Large intestine (tissue), 3 donors: ENCODE measurements around the gene SLC6A3. TPM values are rescaled to one million over a fixed set of nuclear protein-coding genes. Genes with fewer than 3 reads are reported as not detected.

Experiments
- DNase-seq, 2 donors: peaks; one replicate each; pipeline versions ENCODE4 v3.0.0 to v3.0.0-alpha.2; 2013
- H3K27ac ChIP-seq: one replicate; pipeline ENCODE4 v1.5.1; 2013; ENCODE audit warnings: low read length
- H3K27me3 ChIP-seq: 2 replicates; pipeline ENCODE4 v1.6.1; 2013; ENCODE audit warnings: low read length; ENCODE audit not compliant: control insufficient read depth, insufficient read depth
- H3K36me3 ChIP-seq: 2 replicates; pipeline ENCODE4 v1.6.1; 2013; ENCODE audit warnings: low read length; ENCODE audit not compliant: control insufficient read depth, insufficient read depth
- H3K4me1 ChIP-seq: one replicate; pipeline ENCODE4 v1.6.1; 2013; ENCODE audit warnings: low read length; ENCODE audit not compliant: control insufficient read depth, insufficient read depth
- H3K4me3 ChIP-seq: one replicate; pipeline ENCODE4 v1.5.1; 2013; ENCODE audit warnings: low read length
- H3K9me3 ChIP-seq: one replicate; pipeline ENCODE4 v1.6.1; 2013; ENCODE audit warnings: mild to moderate bottlenecking, low read depth, low read length, moderate library complexity; ENCODE audit not compliant: control insufficient read depth
- WGBS: methylation state at CpG from one replicate; pipeline ENCODE4 v1.1.5; 2013; ENCODE audit warnings: low lambda C conversion rate; ENCODE audit not compliant: insufficient coverage; 5-methylcytosine and 5-hydroxymethylcytosine counted together
- polyA plus RNA-seq: library from polyadenylated mRNA; unstranded; fragments of 120-200 nt; gene quantifications from one replicate; pipeline ENCODE4 v1.2.1, GENCODE V29; 2013

Gene SLC6A3
- polyA plus RNA-seq, 1 donor = 0.13 TPM

- no CpG with 5 or more reads among the region's 20 CpGs for WGBS
- H3K36me3 ChIP-seq = peaks cover 26% of the 10 kb centered on the region
Measured at GRCh38 chr5:1484730-1485578, 39.7 kb upstream of the SLC6A3 start.

GRCh38 chr5:1483856-1484729 is 38.9 kb upstream of the SLC6A3 start:
- no peaks in the 10 kb centered on the region for H3K4me1 ChIP-seq
- no peak overlapping the region for H3K27ac ChIP-seq
- peaks cover 24% of the 10 kb centered on the region for H3K36me3 ChIP-seq
- no peak for DNase-seq
- H3K9me3 ChIP-seq = no peaks in the 10 kb centered on the region
- WGBS = no CpG with 5 or more reads among the region's 33 CpGs
- no peak overlapping the region for H3K4me3 ChIP-seq
- H3K27me3 ChIP-seq = no peaks in the 10 kb centered on the region

More at GRCh38 chr5:1484730-1485578, 39.7 kb upstream of the SLC6A3 start:
- H3K27ac ChIP-seq = no peak overlapping the region
- H3K27me3 ChIP-seq = no peaks in the 10 kb centered on the region
- no peak overlapping the region for H3K4me3 ChIP-seq
- no peaks in the 10 kb centered on the region for H3K9me3 ChIP-seq
- DNase-seq = no peak
- H3K4me1 ChIP-seq = no peaks in the 10 kb centered on the region

- H3K4me3 ChIP-seq = no peak overlapping the region
- no CpG with 5 or more reads among the region's 13 CpGs for WGBS
- no peaks in the 10 kb centered on the region for H3K9me3 ChIP-seq
- H3K4me1 ChIP-seq = no peaks in the 10 kb centered on the region
- no peaks in the 10 kb centered on the region for H3K27me3 ChIP-seq
- no peak overlapping the region for H3K27ac ChIP-seq
- no peak for DNase-seq
- H3K36me3 ChIP-seq = peaks cover 22% of the 10 kb centered on the region
Measured at GRCh38 chr5:1483064-1483463, 37.8 kb upstream of the SLC6A3 start.

- DNase-seq = no peak
- Histone ChIP-seq H3K27ac (no peak overlapping the region), H3K36me3 (peaks cover 20% of the 10 kb centered on the region), H3K9me3 (no peaks in the 10 kb centered on the region), H3K4me3 (no peak overlapping the region), H3K27me3 (no peaks in the 10 kb centered on the region), H3K4me1 (no peaks in the 10 kb centered on the region)
- no CpG with 5 or more reads among the region's 12 CpGs for WGBS
Measured at GRCh38 chr5:1481959-1482331, 36.7 kb upstream of the SLC6A3 start.

- H3K36me3 ChIP-seq = peaks cover 22% of the 10 kb centered on the region
- no peaks in the 10 kb centered on the region for H3K27me3 ChIP-seq
- H3K4me3 ChIP-seq = no peak overlapping the region
- H3K4me1 ChIP-seq = no peaks in the 10 kb centered on the region
- no peak for DNase-seq
- no peak overlapping the region for H3K27ac ChIP-seq
- WGBS = no CpG with 5 or more reads among the region's 26 CpGs
- no peaks in the 10 kb centered on the region for H3K9me3 ChIP-seq
Measured at GRCh38 chr5:1481266-1481958, 36.2 kb upstream of the SLC6A3 start.

- H3K4me1 ChIP-seq = no peaks in the 10 kb centered on the region
- 100% methylated on average over 1 of the region's 12 CpGs for WGBS
- H3K27me3 ChIP-seq = no peaks in the 10 kb centered on the region
- no peaks in the 10 kb centered on the region for H3K9me3 ChIP-seq
- H3K36me3 ChIP-seq = peaks cover 19% of the 10 kb centered on the region
- no peak overlapping the region for H3K4me3 ChIP-seq
- DNase-seq = no peak
- no peak overlapping the region for H3K27ac ChIP-seq
Measured at GRCh38 chr5:1480806-1481205, 35.6 kb upstream of the SLC6A3 start.

- Histone ChIP-seq H3K4me1 (no peaks in the 10 kb centered on the region), H3K27me3 (no peaks in the 10 kb centered on the region), H3K4me3 (no peak overlapping the region), H3K9me3 (no peaks in the 10 kb centered on the region), H3K27ac (no peak overlapping the region), H3K36me3 (peaks cover 16% of the 10 kb centered on the region)
- DNase-seq = no peak
- WGBS = no CpG with 5 or more reads among the region's 14 CpGs
Measured at GRCh38 chr5:1480217-1480616, 35.0 kb upstream of the SLC6A3 start.

- Histone ChIP-seq H3K27me3 (no peaks in the 10 kb centered on the region), H3K36me3 (peaks cover 16% of the 10 kb centered on the region), H3K9me3 (no peaks in the 10 kb centered on the region), H3K4me1 (no peaks in the 10 kb centered on the region), H3K4me3 (no peak overlapping the region), H3K27ac (no peak overlapping the region)
- no CpG with 5 or more reads among the region's 21 CpGs for WGBS
- peak; percentile 33 to 47 for DNase-seq
Measured at GRCh38 chr5:1479581-1480188, 34.4 kb upstream of the SLC6A3 start.

GRCh38 chr5:1479066-1479465 is 33.8 kb upstream of the SLC6A3 start:
- Histone ChIP-seq H3K27me3 (no peaks in the 10 kb centered on the region), H3K9me3 (no peaks in the 10 kb centered on the region), H3K4me3 (no peak overlapping the region), H3K4me1 (no peaks in the 10 kb centered on the region), H3K27ac (no peak overlapping the region), H3K36me3 (peaks cover 14% of the 10 kb centered on the region)
- DNase-seq = no peak
- WGBS = no CpG with 5 or more reads among the region's 7 CpGs
